Neural crest cell (in vitro differentiated cells): Measurements from ENCODE around the gene OR2F1. TPM values are rescaled to one million over a fixed set of nuclear protein-coding genes. Genes with fewer than 3 reads are reported as not detected.

Source experiments
- DNase-seq: peaks from one replicate; pipeline ENCODE4 v3.0.0; 2021; ENCODE audit warnings: low read depth, mixed read lengths, low spot score
- H3K27ac Mint-ChIP-seq: one replicate; pipeline ENCODE4 v1.8.0; 2021; ENCODE audit warnings: mild to moderate bottlenecking, mixed read lengths; ENCODE audit not compliant: unreplicated experiment
- H3K27me3 Mint-ChIP-seq: 2 replicates; pipeline ENCODE4 v1.8.0; 2021; ENCODE audit warnings: low read depth, mild to moderate bottlenecking, mixed read lengths
- H3K36me3 Mint-ChIP-seq: 2 replicates; pipeline ENCODE4 v1.8.0; 2021; ENCODE audit warnings: low read depth, mild to moderate bottlenecking, mixed read lengths
- H3K4me1 Mint-ChIP-seq: 2 replicates; pipeline ENCODE4 v1.8.0; 2021; ENCODE audit warnings: mixed read lengths
- H3K4me3 Mint-ChIP-seq: one replicate; pipeline ENCODE4 v1.8.0; 2021; ENCODE audit warnings: mild to moderate bottlenecking, mixed read lengths
- H3K9me3 Mint-ChIP-seq: 2 replicates; pipeline ENCODE4 v1.8.0; 2021; ENCODE audit warnings: mixed read lengths
- total RNA-seq: library from RNA; stranded (reverse); gene quantifications from 2 replicates; pipeline ENCODE4 v1.2.1, GENCODE V29; 2021
- TF ChIP-seq, protein P1 (sequence below): fragments of 200-600 bp; sonication (generic); conservative IDR thresholded peaks from 2 replicates; pipeline ENCODE4 v1.5.0; 2021; ENCODE audit warnings: antibody characterized with exemption, mild to moderate bottlenecking

Gene OR2F1
- total RNA-seq, 1 donor from 2014 or later: not detected

DNA sequence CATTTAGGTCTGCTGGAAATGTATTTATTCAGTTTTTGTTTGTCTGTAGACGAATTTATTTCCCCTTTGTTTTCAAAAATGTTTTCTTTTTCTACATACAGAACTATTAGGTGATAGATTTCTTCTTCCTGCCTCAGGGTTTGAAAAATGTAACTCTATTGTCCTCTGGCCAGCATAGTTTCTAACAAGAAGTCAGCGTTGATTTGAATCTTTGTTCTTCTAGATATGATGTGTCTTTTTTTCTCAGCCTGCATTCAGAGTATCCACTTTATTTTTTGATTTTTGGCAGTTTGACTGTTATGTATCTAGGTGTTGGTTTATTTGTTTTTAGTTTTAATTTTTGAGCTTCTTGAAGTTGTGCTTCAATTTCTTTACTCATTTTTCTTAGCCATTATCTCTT lies 7.5 kb upstream of the OR2F1 start:
- Mint-ChIP-seq H3K27me3 (no peaks in the 10 kb centered on the region), H3K27ac (no peak overlapping the region), H3K4me3 (no peak overlapping the region), H3K9me3 (peaks cover 8% of the 10 kb centered on the region), H3K4me1 (no peaks in the 10 kb centered on the region), H3K36me3 (no peaks in the 10 kb centered on the region)
- DNase-seq: no peak
- TF ChIP-seq, protein P1, sequence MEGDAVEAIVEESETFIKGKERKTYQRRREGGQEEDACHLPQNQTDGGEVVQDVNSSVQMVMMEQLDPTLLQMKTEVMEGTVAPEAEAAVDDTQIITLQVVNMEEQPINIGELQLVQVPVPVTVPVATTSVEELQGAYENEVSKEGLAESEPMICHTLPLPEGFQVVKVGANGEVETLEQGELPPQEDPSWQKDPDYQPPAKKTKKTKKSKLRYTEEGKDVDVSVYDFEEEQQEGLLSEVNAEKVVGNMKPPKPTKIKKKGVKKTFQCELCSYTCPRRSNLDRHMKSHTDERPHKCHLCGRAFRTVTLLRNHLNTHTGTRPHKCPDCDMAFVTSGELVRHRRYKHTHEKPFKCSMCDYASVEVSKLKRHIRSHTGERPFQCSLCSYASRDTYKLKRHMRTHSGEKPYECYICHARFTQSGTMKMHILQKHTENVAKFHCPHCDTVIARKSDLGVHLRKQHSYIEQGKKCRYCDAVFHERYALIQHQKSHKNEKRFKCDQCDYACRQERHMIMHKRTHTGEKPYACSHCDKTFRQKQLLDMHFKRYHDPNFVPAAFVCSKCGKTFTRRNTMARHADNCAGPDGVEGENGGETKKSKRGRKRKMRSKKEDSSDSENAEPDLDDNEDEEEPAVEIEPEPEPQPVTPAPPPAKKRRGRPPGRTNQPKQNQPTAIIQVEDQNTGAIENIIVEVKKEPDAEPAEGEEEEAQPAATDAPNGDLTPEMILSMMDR: no peak

DNA sequence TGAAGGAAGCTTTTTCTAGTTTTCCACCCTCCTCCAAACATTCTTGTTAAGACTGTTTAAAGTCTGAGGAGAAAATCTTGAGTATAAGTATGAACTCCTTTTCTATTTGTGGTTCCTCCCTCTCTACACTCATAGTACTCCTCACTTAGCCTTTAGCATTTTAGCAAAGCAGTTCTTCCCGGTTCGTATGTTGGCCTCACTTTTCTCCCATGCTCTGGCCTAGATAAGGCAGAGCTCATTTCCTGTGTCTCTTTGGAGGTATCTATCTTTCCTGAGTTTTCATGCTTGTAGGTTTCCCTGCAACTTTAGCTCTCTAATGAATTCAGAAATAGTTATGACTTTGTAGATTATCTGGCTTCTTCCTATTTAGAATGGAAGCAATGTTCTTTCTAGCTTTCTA lies 5.9 kb upstream of the OR2F1 start:
- Mint-ChIP-seq H3K9me3 (peaks cover 8% of the 10 kb centered on the region), H3K27ac (no peak overlapping the region), H3K4me3 (no peak overlapping the region), H3K27me3 (no peaks in the 10 kb centered on the region), H3K4me1 (no peaks in the 10 kb centered on the region), H3K36me3 (no peaks in the 10 kb centered on the region)
- TF ChIP-seq, protein P1: no peak
- DNase-seq: no peak

DNA sequence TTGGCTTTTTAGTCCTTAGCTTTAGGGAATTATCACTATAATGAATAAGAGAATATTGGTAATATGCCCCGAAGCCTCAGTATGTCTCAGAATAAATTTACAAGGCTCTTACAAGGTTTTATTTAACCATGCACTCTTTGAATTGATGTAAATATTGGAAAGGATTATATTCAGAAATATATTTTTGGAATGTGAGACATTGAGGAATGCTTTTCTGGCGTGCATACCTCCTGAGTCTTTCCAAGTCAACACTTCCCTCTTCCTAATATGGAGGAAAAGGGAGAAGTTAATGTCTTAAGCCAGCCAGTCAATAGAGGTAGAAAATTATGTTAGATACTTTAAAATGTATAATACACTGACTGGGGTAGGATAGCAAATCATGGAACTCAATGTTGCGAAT lies 1.2 kb upstream of the OR2F1 start:
- no peaks in the 10 kb centered on the region for H3K36me3 Mint-ChIP-seq
- H3K27me3 Mint-ChIP-seq: peaks cover 2% of the 10 kb centered on the region
- H3K4me3 Mint-ChIP-seq: no peak overlapping the region
- no peak overlapping the region for H3K27ac Mint-ChIP-seq
- TF ChIP-seq, protein P1: no peak
- peaks cover 8% of the 10 kb centered on the region for H3K9me3 Mint-ChIP-seq
- H3K4me1 Mint-ChIP-seq: peaks cover 5% of the 10 kb centered on the region
- DNase-seq: no peak

DNA sequence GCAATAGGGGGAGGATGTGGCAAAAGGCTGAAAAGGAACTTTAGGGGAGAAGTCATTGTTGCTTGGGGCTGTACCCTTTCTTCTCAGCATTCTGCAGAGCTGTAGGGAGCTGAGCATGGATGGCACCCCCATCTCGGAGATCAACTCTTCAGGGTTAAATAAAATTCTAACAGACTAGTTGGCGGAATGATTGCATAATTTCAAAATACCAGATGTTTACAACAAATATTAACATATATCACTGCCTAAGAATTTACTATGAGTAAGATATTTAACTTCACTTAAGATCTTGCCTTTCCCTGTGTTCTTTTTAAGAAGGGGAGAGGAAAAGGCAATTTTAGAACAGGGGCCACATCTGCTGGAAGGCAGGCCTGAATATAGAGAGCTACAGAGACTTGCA lies 509 bp upstream of the OR2F1 start:
- H3K4me1 Mint-ChIP-seq: peaks cover 10% of the 10 kb centered on the region
- H3K27me3 Mint-ChIP-seq: peaks cover 2% of the 10 kb centered on the region
- TF ChIP-seq, protein P1: no peak
- no peaks in the 10 kb centered on the region for H3K36me3 Mint-ChIP-seq
- no peak overlapping the region for H3K27ac Mint-ChIP-seq
- H3K4me3 Mint-ChIP-seq: no peak overlapping the region
- DNase-seq: no peak
- H3K9me3 Mint-ChIP-seq: peaks cover 8% of the 10 kb centered on the region

DNA sequence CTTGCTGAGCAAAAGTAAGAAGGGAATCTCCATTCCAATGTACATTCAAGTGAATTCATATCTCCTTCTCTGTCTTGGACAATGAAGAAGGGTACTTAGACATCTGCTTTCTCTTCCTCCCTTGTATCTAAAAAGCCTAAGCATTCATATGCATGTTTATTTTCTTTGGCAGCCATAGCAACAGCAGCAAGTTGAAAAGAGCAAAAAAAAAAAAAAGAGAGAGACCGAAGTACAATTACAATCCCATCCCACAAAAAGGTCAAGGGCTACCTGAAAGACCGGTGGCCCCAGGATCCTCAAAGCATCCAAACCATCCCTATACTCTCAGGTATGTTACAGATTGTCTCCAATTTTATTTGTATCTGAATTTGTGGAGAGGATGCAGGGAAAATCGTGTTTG lies 4.1 kb downstream of the OR2F1 start:
- no peak for DNase-seq
- Mint-ChIP-seq H3K36me3 (no peaks in the 10 kb centered on the region), H3K4me1 (peaks cover 10% of the 10 kb centered on the region), H3K4me3 (no peak overlapping the region), H3K9me3 (peaks cover 2% of the 10 kb centered on the region), H3K27ac (no peak overlapping the region), H3K27me3 (peaks cover 2% of the 10 kb centered on the region)
- TF ChIP-seq, protein P1: no peak
